GM21723 (cell line): ENCODE data around the gene HDHD3.
"Not testable (repeated sequence)": the region's sequence is repeated elsewhere in the genome, so short reads cannot be mapped to it uniquely, and the experiment has no call there.

ENCODE experiments used
- ATAC-seq: cut with Tn5 transposase; IDR thresholded peaks from one replicate; pipeline ENCODE4 v1.9.1; 2021; ENCODE audit warnings: mild to moderate bottlenecking, moderate library complexity; ENCODE audit not compliant: unreplicated experiment

HDHD3 gene, protein sequence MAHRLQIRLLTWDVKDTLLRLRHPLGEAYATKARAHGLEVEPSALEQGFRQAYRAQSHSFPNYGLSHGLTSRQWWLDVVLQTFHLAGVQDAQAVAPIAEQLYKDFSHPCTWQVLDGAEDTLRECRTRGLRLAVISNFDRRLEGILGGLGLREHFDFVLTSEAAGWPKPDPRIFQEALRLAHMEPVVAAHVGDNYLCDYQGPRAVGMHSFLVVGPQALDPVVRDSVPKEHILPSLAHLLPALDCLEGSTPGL

DNA sequence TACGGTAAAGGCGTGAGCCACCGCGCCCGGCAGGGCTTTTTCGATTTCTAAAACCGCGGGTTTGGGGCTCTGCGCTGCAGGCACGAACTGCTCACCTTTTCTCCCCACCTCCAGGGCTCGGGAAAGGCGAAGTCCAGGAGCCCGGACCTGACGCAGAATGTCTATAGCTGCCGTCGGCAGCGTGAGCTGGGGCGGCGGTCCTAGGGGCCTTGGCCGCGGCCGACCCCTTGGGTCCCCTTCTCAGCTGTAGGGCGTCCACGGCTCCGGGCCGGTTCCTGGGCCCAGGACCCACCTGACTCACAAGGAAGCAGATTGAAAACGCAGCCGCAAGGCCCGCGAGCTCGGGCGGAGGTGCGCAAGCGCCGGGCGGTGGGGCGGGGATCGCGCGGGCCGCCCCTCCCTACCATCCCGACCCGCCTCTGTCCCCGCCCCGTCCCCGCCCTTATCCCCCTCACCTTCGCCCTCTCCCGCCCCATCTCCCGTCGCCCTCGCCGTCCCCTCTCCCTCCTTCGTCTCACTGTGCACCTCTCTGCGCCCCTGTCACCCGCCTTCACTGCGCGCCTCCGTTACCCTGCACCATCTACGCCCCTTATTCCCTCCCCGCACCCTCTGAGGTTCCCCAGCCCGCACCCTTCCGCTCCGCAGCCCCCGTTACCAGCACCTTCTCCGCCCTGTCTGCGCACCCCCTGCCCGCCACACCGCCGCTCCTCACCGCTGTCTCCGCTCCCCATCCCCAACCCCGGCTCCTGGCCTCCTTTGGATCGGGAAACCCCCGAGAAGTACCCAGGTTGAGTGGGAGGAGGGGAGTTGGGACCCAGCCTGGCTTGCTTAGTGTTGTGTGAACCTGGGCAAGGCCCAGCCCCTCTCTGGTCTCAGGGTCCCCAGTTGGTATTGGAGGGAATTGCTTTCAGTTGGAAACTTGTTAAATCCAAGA lies at the start of gene HDHD3:
Gene HDHD3, minus strand, starts transcription at position 353 of the 934 bp plus-strand sequence. CDS start 2,632 bp downstream, outside the sequence.
- peak; percentile 83 for ATAC-seq

- ATAC-seq, result no peak
These were observed 48.3 kb upstream of the HDHD3 start for GRCh38 chr9:113425072-113425471.

- no peak for ATAC-seq
These were observed 44.9 kb upstream of the HDHD3 start for GRCh38 chr9:113421726-113422125.

- no peak for ATAC-seq
These were observed 40.6 kb upstream of the HDHD3 start for GRCh38 chr9:113417370-113417769.

DNA sequence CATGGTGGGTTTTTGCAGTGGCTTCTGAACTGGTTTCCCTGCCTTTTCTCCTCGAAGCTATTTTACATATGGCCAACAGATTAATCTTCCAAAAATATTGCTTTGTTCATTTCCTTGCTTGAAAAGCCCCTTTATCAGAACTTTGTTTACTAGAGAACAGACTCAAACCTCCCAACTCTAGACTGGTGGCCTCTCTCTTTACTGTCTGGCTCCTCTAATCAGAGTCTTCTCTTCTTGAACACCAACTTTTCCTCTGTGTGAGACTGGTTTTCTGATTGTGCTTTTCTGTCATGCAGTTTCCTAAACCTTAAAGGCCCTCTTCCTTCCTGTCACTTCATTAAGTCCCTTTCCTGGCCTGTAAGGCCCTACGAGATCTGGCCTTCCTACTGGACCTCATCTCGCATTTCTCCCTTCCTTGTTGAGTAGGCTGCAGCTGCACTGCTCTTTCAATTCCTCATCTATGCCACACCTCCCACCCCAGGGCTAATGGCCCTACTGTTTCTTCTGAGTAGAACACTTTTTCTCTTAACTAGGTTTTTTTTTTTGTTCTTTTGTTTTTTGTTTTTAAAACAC lies 39.4 kb upstream of the HDHD3 start:
- peak; percentile 99 for ATAC-seq

DNA sequence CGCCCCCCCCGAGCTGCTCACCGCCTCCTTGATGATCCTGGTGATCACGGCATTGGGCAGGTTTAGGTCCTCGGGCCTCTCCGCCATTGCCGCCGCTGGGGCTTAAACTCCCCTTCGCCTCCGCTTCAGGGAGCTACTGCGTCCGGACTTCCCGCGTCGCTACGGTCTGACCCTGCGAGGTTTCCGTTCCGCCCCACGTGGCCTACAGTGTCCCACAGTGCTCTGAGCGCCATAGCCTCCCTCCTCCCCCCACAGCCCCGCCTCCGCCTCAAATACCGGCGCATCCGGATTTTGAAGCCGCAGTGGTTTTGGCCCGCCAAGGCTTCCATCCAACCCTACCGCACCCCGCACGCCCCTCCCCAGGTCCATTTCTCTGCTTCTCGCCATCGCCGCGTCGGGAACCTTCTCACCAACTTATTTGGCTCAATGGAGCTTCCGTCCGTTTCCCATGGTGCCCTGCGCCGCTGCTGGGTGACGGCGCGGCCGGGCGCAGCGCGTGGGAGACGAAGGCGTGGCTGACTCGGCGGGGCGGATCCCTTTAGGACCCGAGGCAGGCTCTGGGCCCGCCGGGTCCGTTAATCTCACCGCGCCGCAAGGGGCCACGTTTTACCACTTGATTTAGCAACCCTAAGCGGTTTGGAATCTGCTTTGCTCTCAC lies 33.5 kb upstream of the HDHD3 start, which contains the start of the genes C9orf43 and POLE3:
Gene C9orf43, plus strand, starts transcription at position 541 of the 658 bp plus-strand sequence. CDS start 2,747 bp downstream, outside the sequence.
Gene POLE3, minus strand, starts transcription at position 469 of the 658 bp plus-strand sequence. Its CDS starts 382 bp downstream, at position 87.
- ATAC-seq, result peak; percentile 92

DNA sequence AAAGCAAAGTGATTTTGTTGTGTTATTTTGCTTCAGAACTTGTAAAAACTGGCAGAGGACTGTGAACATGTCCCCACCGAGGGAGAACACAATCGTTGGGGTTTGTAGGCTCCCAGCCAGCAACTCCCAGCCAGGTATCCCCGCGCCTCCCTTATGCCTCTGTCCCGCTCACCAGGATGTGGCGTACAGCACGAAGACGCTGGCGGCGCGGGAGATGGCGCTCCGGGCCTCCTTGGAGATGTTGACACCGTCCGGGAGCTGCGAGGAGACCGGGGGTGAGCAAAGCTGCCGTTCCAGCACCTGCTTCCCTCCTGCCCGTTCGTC lies 33.1 kb upstream of the HDHD3 start:
- peak; percentile 8 for ATAC-seq

- ATAC-seq, result no peak
These were observed 32.7 kb upstream of the HDHD3 start for GRCh38 chr9:113409481-113409880.

- peak; percentile 37 for ATAC-seq
These were observed 30.2 kb upstream of the HDHD3 start for GRCh38 chr9:113406873-113407511.

GRCh38 chr9:113406353-113406752 lies 29.6 kb upstream of the HDHD3 start:
- not testable (repeated sequence) for ATAC-seq

DNA sequence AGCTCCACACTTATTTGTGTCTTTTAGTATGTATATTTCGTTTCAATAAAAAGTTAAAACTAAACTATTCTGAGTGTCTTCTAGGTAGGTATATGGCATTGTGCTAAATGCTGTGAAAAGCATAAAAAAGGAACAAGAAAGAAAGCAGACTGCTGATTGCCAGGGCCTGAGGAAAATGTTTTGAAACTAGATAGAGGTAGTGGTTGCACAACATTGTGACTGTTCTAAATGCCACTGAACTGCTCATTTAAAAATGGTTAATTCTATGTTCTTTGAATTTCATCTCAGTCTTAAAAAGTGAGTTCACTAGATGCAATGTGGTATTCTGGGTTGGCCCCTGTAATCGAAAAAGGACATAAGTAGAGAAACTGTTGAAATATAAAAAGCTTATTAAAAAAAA lies 26.9 kb upstream of the HDHD3 start:
- ATAC-seq, result no peak

DNA sequence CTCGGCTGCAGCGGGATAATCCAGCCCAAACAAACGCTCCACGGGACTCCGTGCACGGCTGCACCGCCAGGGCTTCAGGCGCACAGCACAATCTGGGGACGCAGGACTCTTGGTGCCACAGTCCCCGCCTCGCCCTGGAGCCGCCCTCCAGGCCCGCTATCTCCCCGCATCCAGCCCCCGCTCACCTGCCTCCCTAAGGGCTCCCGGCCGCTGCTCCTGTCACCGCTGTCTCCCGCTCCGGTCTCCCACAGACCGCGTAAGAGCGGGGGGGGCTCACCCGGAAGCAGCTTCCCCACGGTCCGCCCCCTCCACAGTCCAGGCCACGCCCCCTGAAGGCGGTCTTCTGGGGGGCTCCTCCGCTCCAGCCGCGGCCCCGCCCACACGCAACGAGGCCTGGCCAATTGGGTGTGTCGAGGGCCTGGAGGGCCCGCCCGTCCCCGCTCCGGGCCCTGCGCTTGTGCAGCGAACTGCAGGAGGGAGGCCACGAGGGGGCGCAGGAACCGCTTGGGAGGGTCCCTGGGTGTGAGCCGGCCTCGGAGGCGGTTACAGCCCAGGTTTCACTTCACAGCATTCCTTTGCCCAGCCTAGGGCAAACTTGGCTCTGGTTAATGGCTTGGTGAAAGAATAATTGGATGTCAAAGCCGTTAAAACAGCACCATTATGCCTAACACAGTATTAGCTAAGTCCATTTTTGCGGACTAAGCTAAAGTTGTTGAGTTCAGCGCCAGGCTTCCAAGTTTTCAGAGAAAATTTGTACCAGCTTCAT lies 24.4 kb upstream of the HDHD3 start, which contains the start of gene ALAD:
Gene ALAD, minus strand, starts transcription at position 258 of the 766 bp plus-strand sequence. CDS start 7,725 bp downstream, outside the sequence.
- peak; percentile 99 for ATAC-seq

DNA sequence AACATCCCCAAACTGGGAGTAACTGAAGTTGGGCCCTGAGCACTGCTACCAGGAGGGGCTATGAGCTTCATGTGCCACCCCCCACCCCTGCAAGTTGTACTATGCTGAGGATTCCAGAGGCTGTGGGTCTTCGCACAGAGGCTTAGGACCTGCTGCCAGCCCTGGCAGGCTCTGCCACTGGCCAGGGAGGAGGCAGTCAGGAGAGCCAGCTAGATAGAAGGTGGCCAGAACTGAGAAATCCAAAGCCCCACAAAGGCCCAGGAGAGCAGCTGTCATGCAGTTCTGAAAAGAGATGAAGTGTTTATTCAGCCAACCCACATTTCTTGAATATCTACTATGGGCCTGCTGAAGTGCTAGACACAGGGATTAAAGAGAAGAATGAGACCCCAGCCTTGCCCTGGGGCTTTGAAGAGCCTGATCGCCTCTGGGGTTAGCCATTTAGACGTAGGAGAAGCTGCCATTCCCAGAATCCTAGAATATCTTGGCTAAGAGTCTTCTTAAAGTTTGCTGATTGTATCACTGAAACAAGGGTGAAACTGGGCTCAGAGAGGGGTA lies 22.9 kb upstream of the HDHD3 start:
- no peak for ATAC-seq

DNA sequence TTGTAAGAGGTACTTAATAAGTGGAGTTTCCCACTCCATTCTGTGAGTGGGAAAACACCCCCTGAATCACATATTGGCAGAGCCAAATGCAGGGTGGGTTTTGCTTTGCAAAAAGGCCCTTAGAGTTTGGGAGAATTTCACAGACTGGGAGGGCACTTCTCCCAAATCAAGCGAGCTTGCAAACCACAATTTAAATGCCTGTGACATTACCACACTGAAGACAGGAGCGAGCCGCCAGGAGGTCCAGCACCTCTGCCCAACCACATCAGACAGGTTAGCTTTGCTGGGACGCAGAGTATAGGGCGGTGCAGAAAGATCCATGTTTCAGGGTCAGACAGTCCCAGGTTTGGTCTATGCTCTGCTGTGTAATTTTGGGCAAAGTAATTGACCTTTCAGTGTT lies 22.0 kb upstream of the HDHD3 start:
- no peak for ATAC-seq

DNA sequence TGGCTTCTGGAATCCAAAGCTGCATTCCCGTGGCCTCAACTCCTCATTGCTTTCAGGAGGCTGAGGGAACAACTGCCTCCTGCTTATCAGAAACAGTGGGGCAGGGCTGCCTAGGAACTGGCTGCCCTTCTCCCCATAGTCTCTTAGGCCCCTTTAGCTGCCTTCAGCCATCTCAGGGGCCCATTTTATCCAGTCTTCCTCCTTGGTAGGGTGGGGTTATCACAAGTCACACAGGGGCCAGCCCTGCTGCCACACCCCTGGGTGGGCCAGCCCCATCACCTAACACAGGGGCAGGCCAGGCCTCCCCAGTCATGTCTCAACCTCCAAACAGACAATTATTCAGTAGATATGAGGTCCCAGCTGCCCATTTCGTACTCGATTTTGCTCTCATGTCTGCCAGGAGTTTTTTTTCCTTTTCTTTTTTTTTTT lies 20.4 kb upstream of the HDHD3 start:
- no peak for ATAC-seq

GRCh38 chr9:113395000-113395861 lies 18.4 kb upstream of the HDHD3 start:
- ATAC-seq, result no peak

DNA sequence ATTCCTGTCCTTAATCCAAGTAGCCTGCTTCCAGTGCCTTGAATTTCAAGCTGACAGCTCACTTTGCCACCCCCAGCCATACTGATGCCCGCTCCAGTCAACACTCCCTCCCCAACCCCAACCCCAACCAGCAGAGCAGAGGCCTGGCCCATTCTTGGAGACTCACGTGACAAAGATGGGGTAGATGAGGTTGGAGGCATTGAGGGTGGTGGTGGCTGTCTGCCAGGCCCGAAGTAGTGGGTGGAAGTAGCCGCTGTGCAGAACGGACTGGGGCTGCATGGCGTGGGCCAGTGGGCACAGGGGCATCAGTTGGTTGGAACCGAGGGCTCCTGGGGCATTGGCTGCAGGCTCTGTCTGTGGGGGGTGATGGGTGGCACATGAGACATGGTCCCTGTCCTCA lies 16.5 kb upstream of the HDHD3 start:
- no peak for ATAC-seq

DNA sequence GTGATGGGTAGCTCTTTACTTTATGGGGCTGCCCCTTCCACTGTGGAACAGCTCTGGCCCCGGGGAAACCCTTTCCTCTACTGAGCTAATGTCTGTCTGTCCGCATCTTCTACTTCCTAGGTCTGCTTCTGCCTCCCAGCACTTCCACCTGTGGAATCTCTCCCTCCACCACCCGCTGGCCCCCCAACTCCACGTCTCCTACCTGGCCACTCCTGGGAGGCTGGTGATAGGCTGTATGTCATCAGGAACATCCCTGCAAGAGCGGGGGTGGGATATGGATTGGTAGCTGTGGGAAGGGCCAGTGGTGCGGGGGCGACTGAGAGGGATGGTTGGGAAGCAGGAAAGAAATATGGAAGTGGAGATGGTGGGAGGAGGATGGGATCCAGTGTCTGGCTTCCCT lies 15.1 kb upstream of the HDHD3 start:
- no peak for ATAC-seq
